GM18526 (cell line): ENCODE measurements around the gene MAGI2.

Source experiments
- POLR2A ChIP-seq: IDR thresholded peaks from 3 replicates; pipeline ENCODE4 v1.6.1; 2011; ENCODE audit not compliant: insufficient read length; ENCODE audit errors: extremely low read depth

The MAGI2 gene

DNA sequence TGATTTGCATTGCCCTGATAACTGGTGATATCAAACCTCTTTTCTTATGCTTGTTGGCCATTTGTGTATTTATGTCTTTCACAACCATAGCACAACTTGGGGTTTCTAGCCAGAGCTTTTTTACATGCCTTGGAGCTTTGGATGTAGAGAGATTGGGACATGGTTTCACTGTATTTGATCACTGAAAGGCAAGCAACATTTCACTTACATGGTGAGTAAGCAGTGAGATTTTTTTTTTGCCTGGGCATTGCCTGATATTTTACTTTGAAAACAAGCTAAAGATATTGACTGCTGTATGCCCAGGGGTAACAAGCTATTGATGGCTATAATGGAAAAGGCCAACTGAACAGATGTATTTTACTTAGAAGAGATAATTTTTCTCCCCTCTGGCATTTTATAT lies 1395.9 kb downstream of the MAGI2 start:
- TF ChIP-seq POLR2A: no peak

DNA sequence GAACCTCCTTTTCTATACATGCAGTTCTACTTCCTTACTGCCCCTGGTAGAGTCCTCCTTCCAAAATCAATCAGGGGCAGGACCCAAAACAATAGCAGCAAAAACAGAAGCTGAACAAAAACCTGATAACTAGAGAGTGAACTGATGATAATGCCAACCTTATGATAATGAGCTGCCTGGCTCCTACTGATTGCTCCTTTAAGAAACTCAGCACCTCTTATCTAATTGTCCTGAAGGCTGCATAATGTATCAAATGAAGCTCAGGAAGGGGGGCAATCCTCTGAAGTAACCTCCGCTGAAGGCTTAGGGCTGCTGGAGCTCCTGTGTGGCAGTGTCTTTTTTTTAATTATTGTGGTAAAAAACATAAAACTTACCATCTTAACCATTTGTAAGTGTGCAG lies 1397.9 kb downstream of the MAGI2 start:
- TF ChIP-seq POLR2A: no peak

DNA sequence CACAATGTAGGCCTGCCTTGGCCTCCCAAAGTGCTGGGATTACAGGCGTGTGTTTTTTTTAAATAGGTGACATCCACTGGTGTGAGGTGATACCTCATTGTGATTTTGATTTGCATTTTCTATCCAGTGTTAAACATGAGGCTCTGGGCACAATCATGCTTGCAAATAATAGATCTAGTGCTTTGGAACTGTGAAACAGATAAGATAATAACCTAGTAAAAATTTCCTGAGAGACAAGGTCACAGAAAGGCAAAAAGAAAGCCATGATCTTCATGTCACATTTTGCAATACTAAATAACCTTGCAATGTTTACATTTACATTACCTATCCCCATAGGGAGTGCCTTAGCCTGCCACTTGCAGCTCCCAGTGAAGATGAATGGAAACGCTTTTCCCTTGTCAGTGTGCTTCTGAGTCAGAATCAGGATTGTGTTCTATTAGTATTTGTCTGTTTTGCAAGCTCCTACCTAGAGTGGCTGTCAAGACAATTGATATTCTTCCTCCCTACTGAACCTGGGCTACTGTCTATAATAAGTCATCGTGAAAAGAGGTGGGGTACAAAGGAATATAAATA lies 1398.4 kb downstream of the MAGI2 start:
- no peak for TF ChIP-seq POLR2A

DNA sequence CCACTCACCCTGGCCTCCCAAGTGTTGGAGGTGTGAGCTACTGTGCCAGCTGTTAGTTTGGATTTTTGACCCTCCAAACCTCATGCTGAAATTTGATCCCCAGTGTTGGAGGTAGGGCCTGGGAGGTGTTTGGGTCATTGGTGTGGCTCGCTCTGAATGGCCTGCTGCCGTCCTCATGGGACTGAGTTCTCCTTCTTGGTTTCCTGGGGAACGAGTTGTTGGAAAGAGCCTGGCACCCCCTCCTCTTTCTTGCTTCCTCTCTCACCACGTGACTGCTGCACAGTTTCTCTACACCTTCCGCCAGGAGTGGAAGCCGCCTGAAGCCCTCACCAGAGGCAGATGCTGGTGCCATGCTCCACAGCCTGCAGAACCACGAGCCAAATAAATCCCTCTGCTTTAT lies 1401.4 kb downstream of the MAGI2 start:
- no peak for TF ChIP-seq POLR2A

DNA sequence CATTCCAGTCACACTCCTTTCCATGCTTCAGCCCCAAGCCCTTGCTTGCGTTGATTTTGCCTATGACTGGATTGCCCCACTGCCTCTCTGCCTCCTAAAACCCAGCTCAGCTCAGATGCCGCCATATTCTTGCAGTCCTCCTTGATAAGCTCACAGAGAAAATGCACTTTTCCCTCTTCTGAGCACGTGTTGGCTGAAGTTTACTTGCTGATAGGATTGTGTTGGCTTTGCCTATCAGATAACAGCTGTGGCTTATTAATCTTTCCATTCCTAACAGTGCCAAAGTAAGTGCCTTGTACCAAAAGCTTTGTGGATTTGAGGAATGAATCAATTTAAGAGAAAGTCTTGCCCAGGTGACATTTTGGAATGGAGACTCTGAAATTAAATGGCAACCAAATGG lies 1405.7 kb downstream of the MAGI2 start:
- TF ChIP-seq POLR2A: no peak

DNA sequence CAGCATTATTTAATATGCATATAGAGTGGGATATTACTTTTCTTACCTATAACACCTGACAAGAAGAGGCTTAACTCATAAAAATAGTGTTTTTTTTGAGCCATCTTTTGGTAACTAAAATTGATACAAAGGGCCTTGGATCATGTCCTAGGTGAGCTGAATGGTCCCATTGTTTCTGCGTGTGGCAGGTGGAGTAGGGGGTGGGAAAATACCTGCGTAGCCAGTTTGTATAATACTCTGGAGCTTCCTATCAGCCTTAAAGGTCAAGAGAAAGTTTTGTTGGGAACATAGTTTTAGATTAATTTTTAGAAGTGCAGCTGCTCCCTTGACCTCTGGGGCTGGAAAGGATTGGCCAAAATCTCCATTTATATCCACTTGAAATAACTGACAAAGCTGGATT lies 1410.3 kb downstream of the MAGI2 start:
- no peak for TF ChIP-seq POLR2A

DNA sequence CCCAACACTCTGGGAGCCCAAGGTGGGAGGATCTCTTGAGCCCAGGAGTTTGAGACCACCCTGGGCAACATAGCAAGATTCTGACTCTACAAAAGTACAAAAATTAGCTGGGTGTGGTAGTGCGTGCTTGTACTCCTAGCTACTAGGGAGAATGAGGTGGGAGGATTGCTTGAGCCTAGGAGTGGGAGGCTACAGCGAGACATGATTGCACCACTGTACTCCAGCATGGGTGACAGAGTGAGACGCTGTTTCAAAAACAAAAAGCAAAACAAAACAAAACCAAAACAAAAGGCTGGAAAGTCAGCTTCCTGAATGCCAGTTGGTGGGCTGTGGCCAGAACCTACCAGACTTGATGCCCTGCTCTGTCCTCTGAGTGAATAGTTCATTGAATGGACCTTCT lies 1412.0 kb downstream of the MAGI2 start:
- no peak for TF ChIP-seq POLR2A

DNA sequence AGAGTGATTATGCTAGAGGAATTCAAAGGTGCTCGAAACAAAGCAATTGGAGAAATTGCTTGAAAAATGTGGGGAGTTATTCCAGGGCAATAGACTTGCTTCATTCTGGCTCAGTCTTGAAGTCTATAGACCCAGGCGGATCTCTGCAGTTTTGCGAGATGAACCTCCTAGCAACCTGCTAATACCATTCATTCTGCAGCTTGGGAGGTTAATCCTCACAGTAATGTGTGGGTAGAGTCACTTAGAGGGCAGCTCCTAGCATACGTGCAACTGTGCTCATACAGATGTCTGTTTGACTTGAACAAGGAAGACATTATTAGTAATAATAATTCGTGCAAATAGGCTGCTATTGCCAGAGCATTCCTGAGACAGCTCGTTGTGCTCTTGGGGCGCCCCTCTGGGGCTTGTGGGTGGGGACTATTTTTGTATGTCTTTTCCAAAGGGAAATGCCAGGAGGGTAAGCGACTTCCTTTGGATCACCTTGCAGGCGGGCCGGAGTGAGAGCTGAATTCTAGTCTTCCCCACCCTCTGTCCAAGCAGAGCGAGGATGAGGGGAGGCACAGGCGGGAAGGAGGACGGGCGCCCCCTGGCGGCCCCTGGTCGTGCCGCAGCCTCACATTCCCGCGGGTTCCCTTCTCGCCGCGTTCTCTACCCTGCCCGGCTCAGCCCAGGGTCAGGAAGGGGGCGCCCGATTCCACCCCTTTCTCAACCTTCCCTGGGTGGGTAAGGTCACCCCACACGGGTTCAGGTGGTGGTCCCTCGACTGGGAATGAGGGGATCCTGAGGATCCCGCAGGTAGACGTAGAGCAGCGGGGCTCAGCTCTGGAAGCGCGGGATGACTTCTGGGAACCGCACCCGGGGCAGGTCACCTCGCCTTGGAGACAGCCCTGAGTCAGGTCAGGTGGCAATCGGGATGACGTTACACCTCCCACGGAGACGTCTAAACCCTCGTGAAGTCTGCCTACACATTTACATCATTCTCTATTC lies 1413.4 kb downstream of the MAGI2 start:
- TF ChIP-seq POLR2A: no peak

DNA sequence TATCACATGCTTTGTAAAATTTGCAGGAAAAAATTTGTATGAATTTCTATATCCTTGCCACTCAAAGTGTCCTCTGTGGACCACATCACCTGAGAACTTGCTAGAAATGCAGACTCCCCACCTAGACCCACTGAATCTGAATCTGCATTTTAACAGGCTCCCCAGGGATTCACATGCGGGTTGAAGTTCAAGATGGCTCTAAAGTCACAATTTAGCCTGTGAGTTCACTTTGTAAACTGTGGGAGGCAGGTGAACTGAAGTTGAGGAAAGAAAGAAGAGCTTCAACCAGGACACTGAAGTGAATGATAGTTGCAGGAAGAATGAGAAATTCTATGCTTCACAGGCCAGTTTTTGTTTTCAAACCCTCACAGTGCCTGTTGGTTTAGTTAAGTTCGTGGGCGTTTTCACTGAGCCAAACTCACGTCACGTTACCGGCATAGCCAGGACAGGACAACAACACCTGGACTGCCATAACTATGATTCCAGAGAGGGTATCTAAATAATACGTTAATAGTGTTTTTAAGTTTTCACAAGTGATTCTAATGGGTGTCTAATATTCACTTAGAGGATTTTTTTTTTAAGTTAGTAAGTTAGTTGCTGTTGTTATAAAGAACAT lies 1414.9 kb downstream of the MAGI2 start:
- no peak for TF ChIP-seq POLR2A

DNA sequence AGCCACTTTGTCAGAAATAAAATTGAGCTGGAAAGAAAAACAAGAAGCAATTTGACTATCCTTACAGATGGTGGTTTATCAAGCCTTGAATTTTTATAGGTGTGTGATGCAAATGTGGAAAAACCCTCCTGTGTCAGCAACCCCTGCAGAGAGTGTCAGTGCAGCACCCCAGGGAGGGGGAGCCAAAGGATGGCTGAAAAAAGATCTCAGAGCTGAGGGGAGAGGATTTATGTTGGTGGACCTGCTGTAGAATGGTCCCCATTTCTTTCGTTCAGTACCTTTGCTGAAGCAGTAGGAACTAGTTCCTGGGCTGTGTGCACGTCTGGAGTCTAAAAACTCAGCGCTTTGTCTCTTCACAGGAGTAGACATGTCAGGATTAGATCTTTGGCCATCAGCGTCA lies 1415.9 kb downstream of the MAGI2 start:
- no peak for TF ChIP-seq POLR2A

DNA sequence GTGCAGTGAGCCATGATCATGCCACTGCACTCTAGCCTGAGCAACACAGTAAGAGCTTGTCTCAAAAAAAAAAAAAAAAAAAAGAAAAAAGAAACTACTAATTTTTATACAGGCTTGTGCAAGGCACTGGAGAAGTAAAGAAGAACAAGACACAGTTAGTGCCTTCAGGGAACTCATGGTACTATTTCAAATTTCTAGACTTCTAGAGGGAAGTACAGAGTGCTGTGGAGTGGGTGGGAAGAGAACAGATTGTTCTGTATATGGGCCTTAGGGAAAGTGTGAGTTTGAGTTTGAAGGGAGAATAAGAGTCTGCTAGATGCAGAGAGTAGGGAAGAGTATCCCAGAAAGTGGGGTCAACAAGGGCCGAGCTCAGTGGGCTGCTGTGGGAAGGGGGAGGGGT lies 1420.1 kb downstream of the MAGI2 start:
- TF ChIP-seq POLR2A: no peak

DNA sequence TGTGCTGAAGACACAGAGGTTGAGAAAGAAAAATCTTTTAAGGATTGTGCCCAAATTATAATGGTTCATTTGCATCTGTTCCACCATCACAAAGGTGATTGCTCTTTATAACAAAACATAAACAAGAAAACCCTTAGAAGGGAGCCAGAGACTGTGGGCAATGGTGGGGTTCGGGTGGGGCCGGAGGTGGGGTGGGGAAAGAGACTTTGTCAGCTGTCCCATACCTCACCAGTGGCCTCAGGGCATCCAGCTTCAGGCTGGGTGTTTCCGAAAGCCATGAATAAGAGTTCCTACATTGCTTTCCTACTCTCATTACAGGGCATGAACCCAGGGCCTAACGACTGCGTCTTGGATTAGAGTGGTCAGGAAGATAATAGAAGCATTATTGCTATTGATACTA lies 1427.0 kb downstream of the MAGI2 start:
- no peak for TF ChIP-seq POLR2A

DNA sequence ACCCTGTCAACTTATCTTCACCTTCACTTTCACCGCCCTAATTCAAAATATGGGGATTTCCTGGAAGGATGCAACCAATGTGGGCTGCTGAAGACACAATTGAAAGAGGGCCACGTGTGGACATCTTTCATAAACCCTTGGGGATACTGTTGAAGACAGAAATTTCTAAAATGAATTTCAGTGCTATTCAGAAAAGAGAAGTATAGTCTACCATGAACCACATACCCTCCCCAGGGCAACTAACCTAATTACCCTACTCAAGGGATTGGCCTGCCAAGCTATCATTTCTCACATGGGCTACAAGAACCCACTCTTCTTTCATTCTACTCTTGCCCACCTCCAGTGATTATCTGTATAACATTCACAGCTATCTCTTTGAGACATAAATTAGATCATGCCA lies 1428.9 kb downstream of the MAGI2 start:
- no peak for TF ChIP-seq POLR2A

DNA sequence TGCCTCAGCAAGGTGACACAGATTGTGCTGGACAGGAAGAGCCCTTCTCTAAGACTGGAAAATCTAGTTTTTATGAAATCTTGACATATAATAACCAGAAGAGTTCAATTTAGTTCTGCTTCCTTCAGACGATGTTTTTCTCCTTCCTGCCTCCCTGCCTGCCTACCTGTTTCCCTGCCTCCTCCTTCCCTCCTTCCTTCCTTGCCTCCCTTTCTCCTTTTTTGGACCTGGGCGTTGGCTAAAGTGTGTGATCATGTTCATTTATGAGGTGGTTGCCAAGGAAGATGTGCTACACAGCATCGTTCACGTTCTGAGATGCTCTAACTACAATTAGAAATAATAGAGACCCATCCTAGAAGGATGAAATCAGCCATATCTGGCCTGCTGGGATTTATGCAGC lies 1430.3 kb downstream of the MAGI2 start:
- TF ChIP-seq POLR2A: no peak

DNA sequence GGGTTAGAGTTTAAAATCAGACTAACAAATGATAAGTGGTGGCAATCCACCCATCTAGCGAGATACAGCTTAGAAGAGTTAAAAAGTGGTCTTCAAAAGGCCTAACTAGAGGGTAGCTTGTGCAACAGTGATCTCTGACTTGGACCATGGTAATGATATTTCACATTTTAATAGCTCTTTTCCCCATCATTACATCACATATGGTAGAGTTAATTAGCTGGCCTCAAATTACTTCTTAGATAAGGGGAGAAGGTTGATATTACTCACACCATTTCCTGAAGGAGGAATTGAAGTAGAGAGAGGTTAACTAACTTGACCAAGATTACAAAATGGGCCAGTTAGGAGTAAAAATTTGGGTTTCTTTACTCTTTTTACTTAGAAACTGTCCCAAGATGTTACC lies 1431.3 kb downstream of the MAGI2 start:
- TF ChIP-seq POLR2A: no peak

DNA sequence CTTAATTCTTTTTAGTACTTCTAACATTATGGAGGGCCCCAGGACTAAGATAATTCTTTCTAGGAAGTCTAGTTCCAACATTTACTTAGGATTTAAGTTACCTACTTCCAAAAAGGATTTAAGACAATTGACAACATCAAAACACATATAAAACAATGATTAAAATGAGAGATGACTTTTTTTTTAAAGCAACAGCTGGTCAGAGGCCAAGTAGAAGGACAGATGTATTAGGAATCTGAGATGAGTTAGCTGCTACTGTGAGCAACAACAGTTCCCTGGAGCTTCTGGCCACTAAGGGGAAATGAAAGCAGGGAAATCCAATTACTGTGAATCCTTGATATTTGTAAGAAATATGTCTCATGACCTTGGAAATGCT lies 1432.6 kb downstream of the MAGI2 start:
- TF ChIP-seq POLR2A: no peak

DNA sequence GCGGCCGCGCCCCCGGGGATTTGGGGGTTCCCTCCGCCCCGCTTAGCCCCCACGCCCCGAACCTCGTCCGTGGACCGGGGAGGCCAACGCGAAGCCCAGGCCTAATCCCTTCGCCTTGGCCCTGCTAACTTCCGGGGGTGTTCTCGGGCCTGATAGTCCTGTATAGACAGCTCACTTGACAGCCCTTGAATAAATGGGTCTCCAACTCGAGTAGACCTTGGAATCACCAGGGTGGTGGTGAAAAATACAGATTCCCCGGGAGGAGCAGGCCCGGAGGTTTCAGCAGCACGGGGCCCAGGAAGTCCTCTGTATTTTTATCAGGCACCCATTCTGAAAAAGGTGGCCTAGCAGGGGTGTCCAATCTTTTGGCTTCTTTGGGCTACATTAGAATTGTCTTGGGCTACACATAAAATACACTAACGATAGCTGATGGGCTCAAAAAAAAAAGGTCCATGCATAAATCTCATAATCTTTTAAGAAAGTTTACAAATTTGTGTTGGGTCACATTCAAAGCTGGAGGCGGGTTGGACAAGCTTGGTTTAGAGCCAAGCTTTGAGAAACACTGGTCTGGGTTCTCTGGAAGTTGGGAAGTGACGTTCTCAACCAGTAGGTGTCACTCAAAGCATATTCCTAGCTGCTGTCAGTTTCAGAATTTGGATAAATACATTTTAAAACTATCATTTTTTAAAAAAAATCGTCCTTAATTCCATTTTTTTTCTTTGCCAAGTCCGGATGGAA lies 1433.2 kb downstream of the MAGI2 start:
- TF ChIP-seq POLR2A: no peak
